PFSK-1 (cell line): ENCODE measurements around the gene PPP1R13L.

Experiments
- FOXP2 ChIP-seq: optimal IDR thresholded peaks from 2 replicates; pipeline ENCODE3; 2011; ENCODE audit warnings: borderline replicate concordance, control low read depth, inconsistent platforms; ENCODE audit not compliant: insufficient read depth; ENCODE audit errors: extremely low read length, extremely low read depth
- POLR2AphosphoS5 ChIP-seq: IDR thresholded peaks from 2 replicates; pipeline ENCODE4 v1.6.1; 2012; ENCODE audit warnings: low read depth, mild to moderate bottlenecking, control low read depth, low read length, moderate library complexity
- REST ChIP-seq, 2 experiments: IDR thresholded peaks; 2 replicates each; pipeline versions ENCODE4 v1.6.1 to v1.8.0; 2011 to 2012; ENCODE audit warnings: low read depth in 2 of 2, low read length in 2 of 2, control low read depth in 1 of 2, inconsistent platforms in 1 of 2, mild to moderate bottlenecking in 1 of 2, moderate library complexity in 1 of 2; ENCODE audit not compliant: insufficient read depth in 1 of 2
- SIN3A ChIP-seq: IDR thresholded peaks from 2 replicates; pipeline ENCODE4 v1.6.1; 2012; ENCODE audit warnings: mild to moderate bottlenecking, low read length, moderate library complexity, borderline replicate concordance; ENCODE audit not compliant: insufficient read depth
- TAF1 ChIP-seq: IDR thresholded peaks from 2 replicates; pipeline ENCODE4 v1.6.1; 2012; ENCODE audit warnings: low read length, control low read depth, borderline replicate concordance; ENCODE audit not compliant: insufficient read depth

Gene PPP1R13L

GRCh38 chr19:45421947-45422498, 17.2 kb upstream of the PPP1R13L start:
- TF ChIP-seq SIN3A (no peak), POLR2AphosphoS5 (no peak), FOXP2 (no peak), TAF1 (no peak), REST (IDR thresholded peaks at IDR 0.05; ENCODE audit: insufficient read depth in 1 of 2, low read depth in 2 of 2, low read length in 2 of 2) (no peak)

- TF ChIP-seq POLR2AphosphoS5: no peak
- no peak for TF ChIP-seq FOXP2
- TF ChIP-seq TAF1: no peak
- no peak for TF ChIP-seq REST (IDR thresholded peaks at IDR 0.05; ENCODE audit: insufficient read depth in 1 of 2, low read depth in 2 of 2, low read length in 2 of 2)
- TF ChIP-seq SIN3A: no peak
Measured at GRCh38 chr19:45420871-45421270, 16.0 kb upstream of the PPP1R13L start.

GRCh38 chr19:45420356-45420755, 15.5 kb upstream of the PPP1R13L start:
- TF ChIP-seq REST (IDR thresholded peaks at IDR 0.05; ENCODE audit: insufficient read depth in 1 of 2, low read depth in 2 of 2, low read length in 2 of 2): no peak
- TF ChIP-seq TAF1: no peak
- TF ChIP-seq SIN3A: no peak
- no peak for TF ChIP-seq FOXP2
- TF ChIP-seq POLR2AphosphoS5: no peak

- TF ChIP-seq POLR2AphosphoS5 (no peak), FOXP2 (no peak), REST (IDR thresholded peaks at IDR 0.05; ENCODE audit: insufficient read depth in 1 of 2, low read depth in 2 of 2, low read length in 2 of 2) (no peak), TAF1 (no peak), SIN3A (no peak)
Measured at GRCh38 chr19:45419895-45420294, 15.0 kb upstream of the PPP1R13L start.

GRCh38 chr19:45419396-45419795, 14.5 kb upstream of the PPP1R13L start:
- TF ChIP-seq REST (IDR thresholded peaks at IDR 0.05; ENCODE audit: insufficient read depth in 1 of 2, low read depth in 2 of 2, low read length in 2 of 2) (no peak), POLR2AphosphoS5 (no peak), TAF1 (no peak), SIN3A (no peak), FOXP2 (no peak)
